ENCODE results near the gene MAPT. TPM values are rescaled to one million over a fixed set of nuclear protein-coding genes. Genes with fewer than 3 reads are reported as not detected.
"Not testable (repeated sequence)": the region's sequence is repeated elsewhere in the genome, so short reads cannot be mapped to it uniquely, and the experiment has no call there.

Gene MAPT
- total and polyA plus RNA-seq, 7 experiments from 2014 or later: 0.12 to 1.3 (median 0.80) TPM

DNA sequence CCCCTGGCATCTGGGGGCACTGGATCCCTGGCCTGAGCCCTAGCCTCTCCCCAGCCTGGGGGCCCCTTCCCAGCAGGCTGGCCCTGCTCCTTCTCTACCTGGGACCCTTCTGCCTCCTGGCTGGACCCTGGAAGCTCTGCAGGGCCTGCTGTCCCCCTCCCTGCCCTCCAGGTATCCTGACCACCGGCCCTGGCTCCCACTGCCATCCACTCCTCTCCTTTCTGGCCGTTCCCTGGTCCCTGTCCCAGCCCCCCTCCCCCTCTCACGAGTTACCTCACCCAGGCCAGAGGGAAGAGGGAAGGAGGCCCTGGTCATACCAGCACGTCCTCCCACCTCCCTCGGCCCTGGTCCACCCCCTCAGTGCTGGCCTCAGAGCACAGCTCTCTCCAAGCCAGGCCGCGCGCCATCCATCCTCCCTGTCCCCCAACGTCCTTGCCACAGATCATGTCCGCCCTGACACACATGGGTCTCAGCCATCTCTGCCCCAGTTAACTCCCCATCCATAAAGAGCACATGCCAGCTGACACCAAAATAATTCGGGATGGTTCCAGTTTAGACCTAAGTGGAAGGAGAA, 118.2 kb downstream of the MAPT start:
- H3K27ac Mint-ChIP-seq: no peak overlapping the region
- ATAC-seq (no peak), DNase-seq (no peak)
- intact Hi-C loops (cut with micrococcal nuclease): no loop called here
- no peaks in the 10 kb centered on the region for H3K9me3 ChIP-seq (ENCODE audit: control insufficient read depth in 2 of 3, low read length in 3 of 3)
- H3K4me3 ChIP-seq (ENCODE audit: low read length): no peak overlapping the region
- no peaks in the 10 kb centered on the region for H3K4me1 ChIP-seq (ENCODE audit: control insufficient read depth in 2 of 2, insufficient read depth in 2 of 2, low read length in 2 of 2)
- H3K27ac ChIP-seq (ENCODE audit: low read depth, low read length): no peak overlapping the region
- no peaks in the 10 kb centered on the region for H3K9me3 Mint-ChIP-seq
- H3K4me1 Mint-ChIP-seq: no peaks in the 10 kb centered on the region
- no peaks in the 10 kb centered on the region for H3K27me3 ChIP-seq (ENCODE audit: control insufficient read depth in 2 of 2, insufficient read depth in 2 of 2, low read length in 2 of 2)
- H3K4me3 Mint-ChIP-seq: no peak overlapping the region
- ChIA-PET CTCF (no interaction called here), POLR2A (no interaction called here)
- peaks cover 0 to 2% (median 0%) of the 10 kb centered on the region in 5 donors for H3K27me3 Mint-ChIP-seq
- no peaks in the 10 kb centered on the region for H3K36me3 ChIP-seq (ENCODE audit: control insufficient read depth in 2 of 3, insufficient read depth in 3 of 3, low read length in 3 of 3)
- H3K36me3 Mint-ChIP-seq: no peaks in the 10 kb centered on the region

GRCh38 chr17:46013127-46013501, 118.8 kb downstream of the MAPT start:
- no peak overlapping the region for H3K4me3 ChIP-seq (ENCODE audit: low read length)
- ChIA-PET CTCF (no interaction called here), POLR2A (no interaction called here)
- H3K9me3 Mint-ChIP-seq: no peaks in the 10 kb centered on the region
- intact Hi-C loops (cut with micrococcal nuclease): no loop called here
- no peaks in the 10 kb centered on the region for H3K27me3 ChIP-seq (ENCODE audit: control insufficient read depth in 2 of 2, insufficient read depth in 2 of 2, low read length in 2 of 2)
- peaks cover 0 to 1% (median 0%) of the 10 kb centered on the region in 5 donors for H3K27me3 Mint-ChIP-seq
- peaks cover 0 to 1% (median 0%) of the 10 kb centered on the region in 7 donors for H3K4me1 Mint-ChIP-seq
- H3K27ac ChIP-seq (ENCODE audit: low read depth, low read length): no peak overlapping the region
- H3K36me3 Mint-ChIP-seq: no peaks in the 10 kb centered on the region
- H3K27ac Mint-ChIP-seq: no peak overlapping the region
- DNase-seq (no peak), ATAC-seq (no peak)
- H3K4me3 Mint-ChIP-seq: no peak overlapping the region
- H3K4me1 ChIP-seq (ENCODE audit: control insufficient read depth in 2 of 2, insufficient read depth in 2 of 2, low read length in 2 of 2): peaks cover under 1 to 1% of the 10 kb centered on the region in 2 donors
- no peaks in the 10 kb centered on the region for H3K36me3 ChIP-seq (ENCODE audit: control insufficient read depth in 2 of 3, insufficient read depth in 3 of 3, low read length in 3 of 3)
- no peaks in the 10 kb centered on the region for H3K9me3 ChIP-seq (ENCODE audit: control insufficient read depth in 2 of 3, low read length in 3 of 3)

GRCh38 chr17:46013502-46014165, 119.3 kb downstream of the MAPT start:
- CTCF ChIA-PET: interaction anchor here (1.0 kb wide), 1 partner anchor 8 kb away, joined by 9 read pairs; no protein-coding TSS in a partner anchor
- Histone ChIP-seq H3K27me3 (ENCODE audit: control insufficient read depth in 2 of 2, insufficient read depth in 2 of 2, low read length in 2 of 2) (no peaks in the 10 kb centered on the region), H3K27ac (ENCODE audit: low read depth, low read length) (no peak overlapping the region), H3K4me1 (ENCODE audit: control insufficient read depth in 2 of 2, insufficient read depth in 2 of 2, low read length in 2 of 2) (peaks cover 5 to 6% of the 10 kb centered on the region in 2 donors), H3K4me3 (ENCODE audit: low read length) (no peak overlapping the region), H3K9me3 (ENCODE audit: control insufficient read depth in 2 of 3, low read length in 3 of 3) (no peaks in the 10 kb centered on the region), H3K36me3 (ENCODE audit: control insufficient read depth in 2 of 3, insufficient read depth in 3 of 3, low read length in 3 of 3) (no peaks in the 10 kb centered on the region)
- POLR2A ChIA-PET: no interaction called here
- intact Hi-C loops (cut with micrococcal nuclease): no loop called here
- H3K4me1 Mint-ChIP-seq: peaks cover 0 to 6% (median 4%) of the 10 kb centered on the region in 7 donors
- H3K4me3 Mint-ChIP-seq: no peak overlapping the region
- no peaks in the 10 kb centered on the region for H3K27me3 Mint-ChIP-seq
- H3K27ac Mint-ChIP-seq: no peak overlapping the region
- DNase-seq (no peak), ATAC-seq (no peak)
- no peaks in the 10 kb centered on the region for H3K36me3 Mint-ChIP-seq
- peaks cover 0 to 2% (median 0%) of the 10 kb centered on the region in 11 donors for H3K9me3 Mint-ChIP-seq

- ATAC-seq; H3K9me3 ChIP-seq (ENCODE audit: control insufficient read depth in 2 of 3, low read length in 3 of 3); DNase-seq; H3K27me3 ChIP-seq (ENCODE audit: control insufficient read depth in 2 of 2, insufficient read depth in 2 of 2, low read length in 2 of 2); H3K4me3 ChIP-seq (ENCODE audit: low read length); H3K27ac ChIP-seq (ENCODE audit: low read depth, low read length); H3K36me3 ChIP-seq (ENCODE audit: control insufficient read depth in 2 of 3, insufficient read depth in 3 of 3, low read length in 3 of 3); H3K9me3 Mint-ChIP-seq; H3K4me3 Mint-ChIP-seq; intact Hi-C loops (cut with micrococcal nuclease); H3K27me3 Mint-ChIP-seq: not testable (repeated sequence)
- ChIA-PET CTCF (interaction anchor here (1.0 to 3.8 kb wide), 3 partner anchors 15 to 31 kb away, joined by 3 to 17 read pairs (median 3); no protein-coding TSS in a partner anchor), POLR2A (interaction anchor here (0.8 to 1.8 kb wide), 3 partner anchors 8 to 189 kb away, joined by 3 to 8 read pairs (median 3); no protein-coding TSS in a partner anchor)
- peaks cover 20 to 31% of the 10 kb centered on the region in 2 donors for H3K4me1 ChIP-seq (ENCODE audit: control insufficient read depth in 2 of 2, insufficient read depth in 2 of 2, low read length in 2 of 2)
- peaks cover 5 to 32% (median 11%) of the 10 kb centered on the region in 7 donors for H3K4me1 Mint-ChIP-seq
- H3K36me3 Mint-ChIP-seq: peaks cover 0 to 12% (median 3%) of the 10 kb centered on the region in 5 donors
- peak overlapping the region in 4 of 9 donors; percentile 16 to 93 (median 83) for H3K27ac Mint-ChIP-seq
These were observed 125.1 kb downstream of the MAPT start for GRCh38 chr17:46019408-46019925.

DNA sequence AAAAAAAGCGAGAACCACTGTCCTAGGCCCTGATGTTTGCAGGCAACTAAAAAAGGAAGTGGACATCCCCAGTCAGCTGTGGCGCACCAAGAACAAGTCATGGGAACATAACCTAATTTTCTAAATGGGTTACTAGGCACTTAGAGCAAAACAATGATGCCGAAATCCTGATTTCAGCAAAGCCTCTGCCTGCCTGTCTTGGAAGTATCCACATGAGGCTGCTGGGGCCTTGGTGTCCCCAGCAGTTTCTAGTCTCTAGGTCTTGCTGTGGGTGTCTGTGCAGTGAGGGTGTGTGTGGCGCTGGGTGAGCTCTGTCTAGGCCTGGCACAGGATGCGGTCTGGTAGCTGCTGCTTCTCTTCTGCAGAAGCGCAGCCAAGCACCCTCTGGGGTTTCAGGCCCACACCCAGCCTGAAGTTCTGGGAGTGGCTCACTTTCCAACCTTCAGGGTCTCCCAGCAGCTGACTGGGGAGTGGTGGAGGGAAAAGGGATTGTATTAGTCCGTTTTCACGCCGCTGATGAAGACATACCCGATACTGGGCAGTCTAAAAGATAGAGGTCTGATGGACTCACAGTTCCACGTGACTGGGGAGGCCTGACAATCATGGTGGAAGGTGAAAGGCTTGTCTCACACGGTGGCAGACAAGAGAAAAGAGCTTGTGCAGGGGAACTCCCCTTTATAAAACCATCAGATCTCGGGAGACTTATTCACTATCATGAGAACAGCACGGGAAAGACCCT, 125.8 kb downstream of the MAPT start:
- H3K27ac ChIP-seq (ENCODE audit: low read depth, low read length): peak overlapping the region; percentile 43
- Mint-ChIP-seq H3K9me3 (peaks cover 0 to 6% (median 0%) of the 10 kb centered on the region in 11 donors), H3K4me3 (peak overlapping the region in 6 of 10 donors; percentile 2 to 53 (median 36)), H3K27ac (peak overlapping the region; percentile 74 to 93 (median 91)), H3K27me3 (no peaks in the 10 kb centered on the region), H3K4me1 (peaks cover 5 to 32% (median 11%) of the 10 kb centered on the region in 7 donors), H3K36me3 (peaks cover 0 to 12% (median 3%) of the 10 kb centered on the region in 5 donors)
- intact Hi-C loops (cut with micrococcal nuclease): loop anchor here in 1 of 2 donors (1.0 kb wide), 1 partner anchor 18 kb away; no protein-coding TSS in a partner anchor
- H3K4me1 ChIP-seq (ENCODE audit: control insufficient read depth in 2 of 2, insufficient read depth in 2 of 2, low read length in 2 of 2): peaks cover 20 to 31% of the 10 kb centered on the region in 2 donors
- H3K4me3 ChIP-seq (ENCODE audit: low read length): no peak overlapping the region
- DNase-seq (peak in 8 of 9 donors; percentile 31 to 53 (median 42)), ATAC-seq (peak; percentile 96)
- no peaks in the 10 kb centered on the region for H3K9me3 ChIP-seq (ENCODE audit: control insufficient read depth in 2 of 3, low read length in 3 of 3)
- no peaks in the 10 kb centered on the region for H3K27me3 ChIP-seq (ENCODE audit: control insufficient read depth in 2 of 2, insufficient read depth in 2 of 2, low read length in 2 of 2)
- ChIA-PET CTCF (interaction anchor here (0.9 to 3.8 kb wide), 4 partner anchors 16 to 31 kb away, joined by 3 to 17 read pairs (median 4); no protein-coding TSS in a partner anchor), POLR2A (interaction anchor here (0.6 to 1.8 kb wide), 3 partner anchors 8 to 189 kb away, joined by 3 to 8 read pairs (median 4); no protein-coding TSS in a partner anchor)
- no peaks in the 10 kb centered on the region for H3K36me3 ChIP-seq (ENCODE audit: control insufficient read depth in 2 of 3, insufficient read depth in 3 of 3, low read length in 3 of 3)

- Histone ChIP-seq H3K27me3 (ENCODE audit: control insufficient read depth in 2 of 2, insufficient read depth in 2 of 2, low read length in 2 of 2) (no peaks in the 10 kb centered on the region), H3K4me3 (ENCODE audit: low read length) (no peak overlapping the region), H3K9me3 (ENCODE audit: control insufficient read depth in 2 of 3, low read length in 3 of 3) (no peaks in the 10 kb centered on the region), H3K36me3 (ENCODE audit: control insufficient read depth in 2 of 3, insufficient read depth in 3 of 3, low read length in 3 of 3) (peaks cover 0 to 4% (median 0%) of the 10 kb centered on the region in 3 experiments), H3K4me1 (ENCODE audit: control insufficient read depth in 2 of 2, insufficient read depth in 2 of 2, low read length in 2 of 2) (peaks cover 20 to 31% of the 10 kb centered on the region in 2 donors), H3K27ac (ENCODE audit: low read depth, low read length) (peak overlapping the region; percentile 43)
- ChIA-PET CTCF (interaction anchor here (0.9 to 3.8 kb wide), 2 partner anchors 17 to 29 kb away, joined by 5 to 17 read pairs; no protein-coding TSS in a partner anchor), POLR2A (interaction anchor here (1.8 kb wide), 1 partner anchor 188 kb away, joined by 8 read pairs; no protein-coding TSS in a partner anchor)
- Mint-ChIP-seq H3K27me3 (no peaks in the 10 kb centered on the region), H3K4me1 (peaks cover 7 to 32% (median 11%) of the 10 kb centered on the region in 7 donors), H3K4me3 (no peak overlapping the region), H3K27ac (peak overlapping the region in 7 of 9 donors; percentile 56 to 93 (median 89)), H3K36me3 (peaks cover 0 to 12% (median 3%) of the 10 kb centered on the region in 5 donors), H3K9me3 (peaks cover 0 to 10% (median 0%) of the 10 kb centered on the region in 11 donors)
- no peak for DNase-seq
- ATAC-seq: no peak
- intact Hi-C loops (cut with micrococcal nuclease): loop anchor here in 1 of 2 donors (1.0 kb wide), 1 partner anchor 19 kb away; no protein-coding TSS in a partner anchor
These were observed 126.6 kb downstream of the MAPT start for GRCh38 chr17:46020998-46021397.

Measured in naive thymus-derived CD4-positive, alpha-beta T cell (primary cell).